ENCODE results near the gene SH2D1B.

SH2D1B gene

GRCh38 chr1:162384116-162384515 lies 27.8 kb downstream of the SH2D1B start:
- Histone ChIP-seq H3K9me3 (ENCODE audit: low read length) (no peaks in the 10 kb centered on the region), H3K27me3 (ENCODE audit: insufficient read depth, low read length) (no peaks in the 10 kb centered on the region), H2AFZ (ENCODE audit: low read depth, low read length) (no peak overlapping the region), H3K36me3 (ENCODE audit: insufficient read depth, low read length) (peaks cover 13% of the 10 kb centered on the region), H3K4me1 (ENCODE audit: insufficient read depth, low read length) (peaks cover 35% of the 10 kb centered on the region), H3K4me3 (ENCODE audit: low read length) (no peak overlapping the region)

GRCh38 chr1:162383516-162383915 lies 28.4 kb downstream of the SH2D1B start:
- Histone ChIP-seq H3K4me3 (ENCODE audit: low read length) (no peak overlapping the region), H3K4me1 (ENCODE audit: insufficient read depth, low read length) (peaks cover 29% of the 10 kb centered on the region), H3K9me3 (ENCODE audit: low read length) (no peaks in the 10 kb centered on the region), H3K27me3 (ENCODE audit: insufficient read depth, low read length) (no peaks in the 10 kb centered on the region), H3K36me3 (ENCODE audit: insufficient read depth, low read length) (peaks cover 13% of the 10 kb centered on the region), H2AFZ (ENCODE audit: low read depth, low read length) (no peak overlapping the region)

GRCh38 chr1:162383091-162383490 lies 28.8 kb downstream of the SH2D1B start:
- H2AFZ ChIP-seq (ENCODE audit: low read depth, low read length), result no peak overlapping the region
- H3K36me3 ChIP-seq (ENCODE audit: insufficient read depth, low read length), result peaks cover 13% of the 10 kb centered on the region
- H3K4me3 ChIP-seq (ENCODE audit: low read length), result no peak overlapping the region
- no peaks in the 10 kb centered on the region for H3K27me3 ChIP-seq (ENCODE audit: insufficient read depth, low read length)
- H3K4me1 ChIP-seq (ENCODE audit: insufficient read depth, low read length), result peaks cover 27% of the 10 kb centered on the region
- no peaks in the 10 kb centered on the region for H3K9me3 ChIP-seq (ENCODE audit: low read length)

GRCh38 chr1:162381941-162382750 lies 29.8 kb downstream of the SH2D1B start:
- no peak overlapping the region for H3K4me3 ChIP-seq (ENCODE audit: low read length)
- no peaks in the 10 kb centered on the region for H3K27me3 ChIP-seq (ENCODE audit: insufficient read depth, low read length)
- H2AFZ ChIP-seq (ENCODE audit: low read depth, low read length), result no peak overlapping the region
- H3K36me3 ChIP-seq (ENCODE audit: insufficient read depth, low read length), result peaks cover 13% of the 10 kb centered on the region
- peaks cover 21% of the 10 kb centered on the region for H3K4me1 ChIP-seq (ENCODE audit: insufficient read depth, low read length)
- no peaks in the 10 kb centered on the region for H3K9me3 ChIP-seq (ENCODE audit: low read length)

- no peaks in the 10 kb centered on the region for H3K9me3 ChIP-seq (ENCODE audit: low read length)
- H3K27me3 ChIP-seq (ENCODE audit: insufficient read depth, low read length), result no peaks in the 10 kb centered on the region
- no peak within 1 kb of the TSS for H3K4me3 ChIP-seq (ENCODE audit: low read length)
- H3K36me3 ChIP-seq (ENCODE audit: insufficient read depth, low read length), result peaks cover 13% of the 10 kb centered on the region
- H2AFZ ChIP-seq (ENCODE audit: low read depth, low read length), result no peak within 1 kb of the TSS
- peaks cover 21% of the 10 kb centered on the region for H3K4me1 ChIP-seq (ENCODE audit: insufficient read depth, low read length)
These were observed 30.6 kb downstream of the SH2D1B start, which contains the start of gene C1orf226 for GRCh38 chr1:162381383-162381782. Gene C1orf226 (plus strand): TSS chr1:162381728. CDS start chr1:162381902, 174 bp downstream.

GRCh38 chr1:162380061-162380846 lies 31.7 kb downstream of the SH2D1B start:
- Histone ChIP-seq H3K9me3 (ENCODE audit: low read length) (no peaks in the 10 kb centered on the region), H3K27me3 (ENCODE audit: insufficient read depth, low read length) (no peaks in the 10 kb centered on the region), H3K36me3 (ENCODE audit: insufficient read depth, low read length) (peaks cover 9% of the 10 kb centered on the region), H3K4me3 (ENCODE audit: low read length) (no peak overlapping the region), H3K4me1 (ENCODE audit: insufficient read depth, low read length) (peaks cover 21% of the 10 kb centered on the region), H2AFZ (ENCODE audit: low read depth, low read length) (no peak overlapping the region)

GRCh38 chr1:162376691-162377090 lies 35.2 kb downstream of the SH2D1B start, which contains the start of gene SPATA46:
Gene SPATA46 (minus strand): TSS chr1:162376854. CDS start chr1:162376790, 64 bp downstream.
- no peaks in the 10 kb centered on the region for H3K36me3 ChIP-seq (ENCODE audit: insufficient read depth, low read length)
- H3K9me3 ChIP-seq (ENCODE audit: low read length), result no peaks in the 10 kb centered on the region
- no peak within 1 kb of the TSS for H3K4me3 ChIP-seq (ENCODE audit: low read length)
- H3K27me3 ChIP-seq (ENCODE audit: insufficient read depth, low read length), result no peaks in the 10 kb centered on the region
- no peaks in the 10 kb centered on the region for H3K4me1 ChIP-seq (ENCODE audit: insufficient read depth, low read length)
- H2AFZ ChIP-seq (ENCODE audit: low read depth, low read length), result no peak within 1 kb of the TSS

- no peaks in the 10 kb centered on the region for H3K9me3 ChIP-seq (ENCODE audit: low read length)
- H3K36me3 ChIP-seq (ENCODE audit: insufficient read depth, low read length), result peaks cover under 1% of the 10 kb centered on the region
- H3K4me1 ChIP-seq (ENCODE audit: insufficient read depth, low read length), result no peaks in the 10 kb centered on the region
- no peak overlapping the region for H2AFZ ChIP-seq (ENCODE audit: low read depth, low read length)
- no peaks in the 10 kb centered on the region for H3K27me3 ChIP-seq (ENCODE audit: insufficient read depth, low read length)
- no peak overlapping the region for H3K4me3 ChIP-seq (ENCODE audit: low read length)
These were observed 36.5 kb downstream of the SH2D1B start for GRCh38 chr1:162375463-162375862.

GRCh38 chr1:162374406-162374805 lies 37.5 kb downstream of the SH2D1B start:
- peaks cover 4% of the 10 kb centered on the region for H3K36me3 ChIP-seq (ENCODE audit: insufficient read depth, low read length)
- no peaks in the 10 kb centered on the region for H3K4me1 ChIP-seq (ENCODE audit: insufficient read depth, low read length)
- H2AFZ ChIP-seq (ENCODE audit: low read depth, low read length), result no peak overlapping the region
- H3K4me3 ChIP-seq (ENCODE audit: low read length), result no peak overlapping the region
- no peaks in the 10 kb centered on the region for H3K9me3 ChIP-seq (ENCODE audit: low read length)
- no peaks in the 10 kb centered on the region for H3K27me3 ChIP-seq (ENCODE audit: insufficient read depth, low read length)

GRCh38 chr1:162373541-162374260 lies 38.2 kb downstream of the SH2D1B start:
- no peaks in the 10 kb centered on the region for H3K9me3 ChIP-seq (ENCODE audit: low read length)
- no peak overlapping the region for H2AFZ ChIP-seq (ENCODE audit: low read depth, low read length)
- H3K4me1 ChIP-seq (ENCODE audit: insufficient read depth, low read length), result no peaks in the 10 kb centered on the region
- H3K4me3 ChIP-seq (ENCODE audit: low read length), result no peak overlapping the region
- peaks cover 7% of the 10 kb centered on the region for H3K36me3 ChIP-seq (ENCODE audit: insufficient read depth, low read length)
- no peaks in the 10 kb centered on the region for H3K27me3 ChIP-seq (ENCODE audit: insufficient read depth, low read length)

- H3K4me3 ChIP-seq (ENCODE audit: low read length), result no peak overlapping the region
These were observed 38.9 kb downstream of the SH2D1B start for GRCh38 chr1:162373072-162373427.

GRCh38 chr1:162372159-162373071 lies 39.5 kb downstream of the SH2D1B start:
- Histone ChIP-seq H3K4me1 (ENCODE audit: insufficient read depth, low read length) (no peaks in the 10 kb centered on the region), H3K4me3 (ENCODE audit: low read length) (no peak overlapping the region), H2AFZ (ENCODE audit: low read depth, low read length) (no peak overlapping the region), H3K27me3 (ENCODE audit: insufficient read depth, low read length) (no peaks in the 10 kb centered on the region), H3K9me3 (ENCODE audit: low read length) (no peaks in the 10 kb centered on the region), H3K36me3 (ENCODE audit: insufficient read depth, low read length) (peaks cover 12% of the 10 kb centered on the region)

More at GRCh38 chr1:162373072-162373427, 38.9 kb downstream of the SH2D1B start:
- Histone ChIP-seq H3K36me3 (ENCODE audit: insufficient read depth, low read length) (peaks cover 7% of the 10 kb centered on the region), H2AFZ (ENCODE audit: low read depth, low read length) (no peak overlapping the region), H3K9me3 (ENCODE audit: low read length) (no peaks in the 10 kb centered on the region), H3K27me3 (ENCODE audit: insufficient read depth, low read length) (no peaks in the 10 kb centered on the region), H3K4me1 (ENCODE audit: insufficient read depth, low read length) (no peaks in the 10 kb centered on the region)

Data from neuron (in vitro differentiated cells).